H1 (cell line): ENCODE measurements around the gene SFXN4. TPM values are rescaled to one million over a fixed set of nuclear protein-coding genes. Genes with fewer than 3 reads are reported as not detected.

Experiments used
- CTCF ChIA-PET: fragments of 300-600 bp; sonication (Branson Sonifier 250); formaldehyde crosslinking; loops from one replicate; lab custom pipeline; 2021; ENCODE audit not compliant: partially characterized antibody; lab: Charles Lee
- POLR2A ChIA-PET: fragments of 300-600 bp; sonication (Branson Sonifier 250); formaldehyde crosslinking; loops from one replicate; lab custom pipeline; 2021; ENCODE audit warnings: inconsistent platforms; ENCODE audit not compliant: partially characterized antibody; lab: Charles Lee
- DNase-seq, 2 experiments: peaks; one replicate each; pipeline versions ENCODE4 v3.0.0 to v3.0.0-alpha.2; 2010 to 2022; ENCODE audit warnings: low spot score in 2 of 2, low read depth in 1 of 2, mixed read lengths in 1 of 2
- FAIRE-seq: peaks from 2 replicates; lab custom pipeline; 2011; peaks lifted over from hg19 to GRCh38; lab: Jason Lieb, UNC
- H2AFZ ChIP-seq: 2 replicates; pipeline ENCODE4 v1.8.1; 2012; ENCODE audit warnings: low read length, inconsistent platforms
- H2AK5ac ChIP-seq: 2 replicates; pipeline ENCODE4 v1.6.1; 2013; ENCODE audit warnings: low read depth, low read length
- H2BK120ac ChIP-seq: replicated peaks from 2 replicates; pipeline ENCODE3; 2013; ENCODE audit warnings: low read depth, low read length, inconsistent platforms
- H2BK12ac ChIP-seq: 2 replicates; pipeline ENCODE4 v1.6.1; 2013; ENCODE audit warnings: low read depth, low read length
- H2BK15ac ChIP-seq: 2 replicates; pipeline ENCODE4 v1.6.1; 2013; ENCODE audit warnings: low read length
- H2BK20ac ChIP-seq: 2 replicates; pipeline ENCODE4 v1.6.1; 2013; ENCODE audit warnings: low read length
- H2BK5ac ChIP-seq: 2 replicates; pipeline ENCODE4 v1.6.1; 2013; ENCODE audit warnings: low read depth, low read length
- H3K14ac ChIP-seq: 2 replicates; pipeline ENCODE4 v1.6.1; 2013; ENCODE audit warnings: inconsistent platforms; ENCODE audit not compliant: insufficient read length
- H3K18ac ChIP-seq: 2 replicates; pipeline ENCODE4 v1.6.1; 2013; ENCODE audit warnings: low read length; ENCODE audit errors: extremely low read depth
- H3K23ac ChIP-seq: 2 replicates; pipeline ENCODE4 v1.6.1; 2013; ENCODE audit warnings: inconsistent platforms; ENCODE audit not compliant: insufficient read length
- H3K23me2 ChIP-seq: 2 replicates; pipeline ENCODE4 v1.6.1; 2013; ENCODE audit warnings: low read depth, low read length
- H3K27ac ChIP-seq: 2 replicates; pipeline ENCODE4 v1.6.1; 2011; ENCODE audit warnings: low read depth, low read length, inconsistent platforms
- H3K27me3 ChIP-seq, 4 experiments: replicated peaks in 1 of 4; 1 replicate in 1 of 4; 2 replicates in 3 of 4; pipeline versions ENCODE4 v1.6.1 to v1.8.1; 2011 to 2013; ENCODE audit warnings: low read length in 3 of 4, mild to moderate bottlenecking in 3 of 4, inconsistent platforms in 2 of 4, mixed read lengths in 2 of 4, moderate library complexity in 1 of 4; ENCODE audit not compliant: control insufficient read depth in 3 of 4, insufficient read depth in 3 of 4; ENCODE audit errors: extremely low read depth in 1 of 4
- H3K36me3 ChIP-seq, 4 experiments: 2 replicates each; pipeline versions ENCODE4 v1.6.1 to v1.8.1; 2011 to 2013; ENCODE audit warnings: mild to moderate bottlenecking in 4 of 4, low read length in 3 of 4, moderate library complexity in 2 of 4, control low read depth in 1 of 4, inconsistent platforms in 1 of 4; ENCODE audit not compliant: insufficient read depth in 4 of 4, control insufficient read depth in 2 of 4
- H3K4ac ChIP-seq: replicated peaks from 2 replicates; pipeline ENCODE3; 2013; ENCODE audit warnings: low read length, low read depth, mixed read lengths, inconsistent platforms; ENCODE audit not compliant: insufficient read length
- H3K4me1 ChIP-seq, 4 experiments: replicated peaks in 1 of 4; 1 replicate in 1 of 4; 2 replicates in 3 of 4; pipeline versions ENCODE4 v1.6.1 to v1.8.1; 2011 to 2013; ENCODE audit warnings: low read length in 3 of 4, inconsistent platforms in 2 of 4, mixed read lengths in 1 of 4; ENCODE audit not compliant: insufficient read depth in 4 of 4, control insufficient read depth in 3 of 4
- H3K4me2 ChIP-seq, 2 experiments: 2 replicates each; pipeline versions ENCODE4 v1.6.1 to v1.8.1; 2011 to 2013; ENCODE audit warnings: low read depth in 2 of 2, low read length in 2 of 2, control low read depth in 1 of 2, inconsistent platforms in 1 of 2, mild to moderate bottlenecking in 1 of 2; ENCODE audit not compliant: insufficient read depth in 1 of 2
- H3K4me3 ChIP-seq, 4 experiments: fragments of 200-600, 300-600 bp in 1 of 4; sonication (generic), shearing (Covaris generic), sonication (Bioruptor Twin) in 1 of 4; 2 replicates each; pipeline versions ENCODE4 v1.5.1 to v1.8.1; 2011 to 2016; ENCODE audit warnings: low read length in 4 of 4, low read depth in 3 of 4, control low read depth in 2 of 4, inconsistent platforms in 2 of 4, mild to moderate bottlenecking in 2 of 4, mixed read lengths in 1 of 4, moderate library complexity in 1 of 4; ENCODE audit not compliant: insufficient read depth in 2 of 4; ENCODE audit errors: extremely low read depth in 1 of 4
- H3K56ac ChIP-seq: replicated peaks from 2 replicates; pipeline ENCODE3; 2013; ENCODE audit warnings: low read depth, mild to moderate bottlenecking, mixed read lengths, low read length, inconsistent platforms; ENCODE audit not compliant: insufficient read length
- H3K79me1 ChIP-seq: 2 replicates; pipeline ENCODE4 v1.6.1; 2013; ENCODE audit warnings: low read depth, low read length, control low read depth
- H3K79me2 ChIP-seq, 2 experiments: 2 replicates each; pipeline versions ENCODE4 v1.6.1 to v1.8.1; 2012 to 2013; ENCODE audit warnings: low read length in 2 of 2, mild to moderate bottlenecking in 2 of 2, inconsistent platforms in 1 of 2; ENCODE audit not compliant: insufficient read depth in 2 of 2, control insufficient read depth in 1 of 2
- H3K9ac ChIP-seq, 4 experiments: replicated peaks in 1 of 4; 1 replicate in 1 of 4; 2 replicates in 3 of 4; pipeline versions ENCODE4 v1.6.1 to v1.8.1; 2011 to 2013; ENCODE audit warnings: low read depth in 3 of 4, low read length in 3 of 4, control low read depth in 2 of 4, mild to moderate bottlenecking in 2 of 4, moderate library complexity in 2 of 4, inconsistent platforms in 1 of 4; ENCODE audit errors: extremely low read depth in 1 of 4
- H3K9me3 ChIP-seq, 2 experiments: 2 replicates each; pipeline versions ENCODE4 v1.6.1 to v1.8.1; 2012 to 2013; ENCODE audit warnings: mild to moderate bottlenecking in 2 of 2, moderate library complexity in 2 of 2, control low read depth in 1 of 2, inconsistent platforms in 1 of 2, low read depth in 1 of 2, low read length in 1 of 2, mixed read lengths in 1 of 2; ENCODE audit not compliant: insufficient read depth in 2 of 2
- H4K20me1 ChIP-seq, 2 experiments: replicated peaks in 1 of 2; 2 replicates each; pipeline versions ENCODE3 to v1.8.1; 2011 to 2013; ENCODE audit warnings: inconsistent platforms in 2 of 2, low read length in 2 of 2, mild to moderate bottlenecking in 1 of 2; ENCODE audit not compliant: insufficient read depth in 2 of 2, control insufficient read depth in 1 of 2
- H4K5ac ChIP-seq: 2 replicates; pipeline ENCODE4 v1.6.1; 2013; ENCODE audit warnings: low read length, low read depth, mixed read lengths, inconsistent platforms; ENCODE audit not compliant: insufficient read length
- H4K8ac ChIP-seq: 2 replicates; pipeline ENCODE4 v1.8.0; 2013; ENCODE audit warnings: mild to moderate bottlenecking, moderate library complexity, low read length, inconsistent platforms; ENCODE audit not compliant: insufficient read depth; ENCODE audit errors: extremely low read depth
- H4K91ac ChIP-seq: replicated peaks from 2 replicates; pipeline ENCODE3; 2013; ENCODE audit warnings: low read length, mixed read lengths, inconsistent platforms; ENCODE audit not compliant: insufficient read length
- ASH2L ChIP-seq: fragments of 200-600, 300-600 bp; sonication (generic); IDR thresholded peaks from one replicate; pipeline ENCODE4 v1.7.1; 2017; ENCODE audit warnings: low read length
- CEBPB ChIP-seq: IDR thresholded peaks from 2 replicates; pipeline ENCODE4 v1.6.1; 2012; ENCODE audit warnings: low read depth, low read length
- CREB1 ChIP-seq: IDR thresholded peaks from 2 replicates; pipeline ENCODE4 v1.6.1; 2012; ENCODE audit warnings: inconsistent platforms
- EP300 ChIP-seq, 2 experiments: IDR thresholded peaks; 1 replicate in 1 of 2; 2 replicates in 1 of 2; pipeline ENCODE4 v1.6.1; 2011 to 2012; ENCODE audit warnings: low read depth in 2 of 2, low read length in 2 of 2, mild to moderate bottlenecking in 2 of 2, borderline replicate concordance in 1 of 2, inconsistent platforms in 1 of 2, moderate library complexity in 1 of 2
- SAP30 ChIP-seq: fragments of 300-600 bp; sonication (generic); IDR thresholded peaks from 2 replicates; pipeline ENCODE4 v1.7.1; 2012; ENCODE audit warnings: low read length, moderate library complexity, mild to moderate bottlenecking, inconsistent platforms; ENCODE audit not compliant: insufficient read depth, insufficient replicate concordance
- SIRT6 ChIP-seq: IDR thresholded peaks from one replicate; pipeline ENCODE4 v1.7.1; 2012; ENCODE audit warnings: low read length, inconsistent platforms
- SP4 ChIP-seq: IDR thresholded peaks from 2 replicates; pipeline ENCODE4 v1.6.1; 2012; ENCODE audit warnings: low read length, inconsistent platforms
- TBP ChIP-seq: IDR thresholded peaks from 2 replicates; pipeline ENCODE4 v1.6.1; 2011; ENCODE audit warnings: low read depth, low read length, improper control_type of control experiment
- TCF12 ChIP-seq: IDR thresholded peaks from 2 replicates; pipeline ENCODE4 v1.6.1; 2011; ENCODE audit warnings: low read depth, mild to moderate bottlenecking, low read length
- WGBS, 2 experiments: shearing (Covaris generic) in 1 of 2; methylation state at CpG; one replicate each; pipeline versions ENCODE4 v1.1.6 to v1.1.7; 2013 to 2015; ENCODE audit warnings: low lambda C conversion rate in 2 of 2, mixed read lengths in 2 of 2, inconsistent platforms in 1 of 2, low coverage in 1 of 2, missing lambda C conversion rate in 1 of 2; ENCODE audit not compliant: insufficient replicate concordance in 2 of 2, insufficient coverage in 1 of 2, insufficient read length in 1 of 2; ENCODE audit errors: extremely low coverage in 1 of 2, missing lambda C conversion rate in 1 of 2; 5-methylcytosine and 5-hydroxymethylcytosine counted together
- polyA plus RNA-seq, 7 experiments: library from polyadenylated mRNA; depleted of rRNA in 3 of 7; stranded (reverse) in 5 of 7; unstranded in 2 of 7; fragments of >200 nt in 5 of 7; fragments of 200-250 nt in 2 of 7; gene quantifications; 1 replicate in 5 of 7; 2 replicates in 1 of 7; 4 replicates in 1 of 7; pipeline versions ENCODE4 v1.2.1 to v1.2.3, GENCODE V29; 2011 to 2013; ENCODE audit warnings: missing spikeins in 2 of 7, mixed read lengths in 2 of 7
- total RNA-seq: library from RNA; stranded (reverse); fragmentation: NEBNext Ultra II Directional; extraction: Animal tissue kit (Norgen Biotek cat#: 25700); gene quantifications from 2 replicates; pipeline ENCODE4 v1.2.1, GENCODE V29; 2021

The SFXN4 gene
- total and polyA plus RNA-seq, 2 of the 8 experiments (the other 6 are each of a cell fraction or from before 2014, with no cell fraction given): 15.4 to 21.6 TPM

DNA sequence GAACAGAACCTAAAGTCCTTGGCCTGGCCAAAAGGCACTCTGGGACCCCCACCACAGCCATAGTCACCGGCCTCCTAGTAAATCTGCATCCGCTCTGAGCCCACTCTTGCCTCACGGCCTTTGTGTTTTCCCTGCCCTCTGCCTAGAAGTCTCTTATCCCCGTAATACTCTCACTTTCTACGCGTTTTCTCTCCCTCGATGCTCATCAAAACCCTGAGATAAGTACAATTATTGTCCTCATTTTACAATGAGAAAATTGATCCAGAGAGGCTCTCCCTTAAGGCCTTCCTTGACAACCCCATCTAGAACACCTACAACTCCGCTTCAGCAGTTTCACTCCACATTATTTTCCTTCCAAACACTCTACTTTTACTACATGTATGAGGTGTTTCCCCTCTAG is 1.5 kb upstream of the SFXN4 start:
- DNase-seq: no peak
- Histone ChIP-seq H4K20me1 (no peaks in the 10 kb centered on the region), H3K79me1 (no peaks in the 10 kb centered on the region), H2BK12ac (no peak overlapping the region), H4K8ac (no peak overlapping the region), H2AFZ (no peak overlapping the region), H3K4ac (no peak overlapping the region), H3K27ac (no peak overlapping the region), H3K4me2 (no peak overlapping the region; a peak in 1 of 4 replicates), H2BK20ac (no peak overlapping the region), H3K9ac (no peak overlapping the region), H3K4me3 (no peak overlapping the region), H3K23me2 (peaks cover 10% of the 10 kb centered on the region), H3K4me1 (peaks cover 0 to 5% (median 0%) of the 10 kb centered on the region in 4 experiments; a peak in 2 of 7 replicates), H3K18ac (no peak overlapping the region), H3K56ac (no peak overlapping the region), H3K27me3 (no peaks in the 10 kb centered on the region; a peak in 2 of 7 replicates), H2BK5ac (no peak overlapping the region), H2BK120ac (no peak overlapping the region), H3K23ac (no peak overlapping the region), H4K5ac (no peak overlapping the region), H3K14ac (no peak overlapping the region), H2BK15ac (no peak overlapping the region), H3K36me3 (peaks cover 22 to 46% (median 34%) of the 10 kb centered on the region in 4 experiments), H2AK5ac (no peak overlapping the region), H3K9me3 (no peaks in the 10 kb centered on the region; a peak in 1 of 4 replicates), H3K79me2 (no peaks in the 10 kb centered on the region), H4K91ac (no peak overlapping the region)
- POLR2A ChIA-PET: interaction anchor here (0.6 kb wide), 1 partner anchor 18 kb away, joined by 3 read pairs; no protein-coding TSS in a partner anchor
- TF ChIP-seq TBP: no peak
- TF ChIP-seq SIRT6: no peak
- no peak for TF ChIP-seq EP300 (IDR thresholded peaks at IDR 0.05; ENCODE audit: borderline replicate concordance in 1 of 2, low read depth in 2 of 2, low read length in 2 of 2)
- TF ChIP-seq SAP30: no peak
- TF ChIP-seq TCF12: no peak
- no peak for TF ChIP-seq CEBPB
- TF ChIP-seq SP4: no peak
- TF ChIP-seq ASH2L: no peak
- TF ChIP-seq CREB1: no peak
- 70 to 100% methylated on average over 1 to 8 of the region's 8 CpGs for WGBS, 2 experiments
- CTCF ChIA-PET: interaction anchor here (1.0 to 1.2 kb wide), 2 partner anchors 12 to 31 kb away, joined by 3 read pairs; no protein-coding TSS in a partner anchor
- no peak for FAIRE-seq
